ENCODE results near the gene FILIP1L. TPM values are rescaled to one million over a fixed set of nuclear protein-coding genes. Genes with fewer than 3 reads are reported as not detected.

Gene FILIP1L
- total and polyA plus RNA-seq, 2 donors (not counting 1 experiment from before 2014, with no cell fraction given): 0.32 to 0.48 TPM

DNA sequence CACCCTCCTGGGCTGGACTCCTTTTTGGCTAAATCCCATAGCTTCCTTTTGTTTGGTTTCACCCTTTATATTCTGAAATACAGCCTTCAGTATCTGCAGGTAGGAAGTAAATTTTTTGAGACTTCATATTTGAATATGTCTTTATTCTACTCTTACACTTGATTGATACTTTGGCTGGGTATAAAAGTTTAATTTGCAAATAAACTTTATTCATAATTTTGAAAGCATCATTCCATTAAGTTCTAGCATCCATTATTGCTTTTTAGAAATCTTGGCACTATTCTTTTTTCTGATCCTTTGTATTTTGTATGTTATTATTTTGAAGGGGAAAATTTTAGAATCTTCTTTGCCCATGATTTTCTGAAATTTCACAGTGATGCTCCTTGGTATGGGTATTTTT lies 41.3 kb upstream of the FILIP1L start:
- H3K27ac ChIP-seq (ENCODE audit: low read length in 2 of 2): no peak overlapping the region
- H2AFZ ChIP-seq (ENCODE audit: insufficient read depth, low read depth, low read length, poor library complexity, severe bottlenecking): no peak overlapping the region
- no peak for TF ChIP-seq EZH2 (IDR thresholded peaks at IDR 0.05; ENCODE audit: borderline replicate concordance, insufficient read depth, low read depth, low read length, poor library complexity, severe bottlenecking)
- intact Hi-C loops (cut with micrococcal nuclease): no loop called here
- H3K36me3 ChIP-seq (replicated peaks in 1 of 2; ENCODE audit: control extremely low read depth in 1 of 2, control insufficient read depth in 1 of 2, extremely low read depth in 1 of 2, insufficient read depth in 2 of 2, low read length in 1 of 2): no peaks in the 10 kb centered on the region
- ChIA-PET POLR2A (no interaction called here), CTCF (no interaction called here)
- Mint-ChIP-seq H3K4me1 (no peaks in the 10 kb centered on the region), H3K27me3 (no peaks in the 10 kb centered on the region), H3K4me3 (no peak overlapping the region), H3K9me3 (ENCODE audit: insufficient read depth) (peaks cover 6% of the 10 kb centered on the region), H3K27ac (no peak overlapping the region)
- no peak overlapping the region for H3K4me3 ChIP-seq (ENCODE audit: control extremely low read depth in 1 of 5, extremely low read depth in 1 of 5, insufficient read depth in 1 of 5, low read depth in 2 of 5, low read length in 4 of 5)
- no peak overlapping the region for H3K9ac ChIP-seq (ENCODE audit: low read length)
- no peaks in the 10 kb centered on the region for H3K27me3 ChIP-seq (replicated peaks in 1 of 4; ENCODE audit: control extremely low read depth in 1 of 4, control insufficient read depth in 3 of 4, insufficient read depth in 4 of 4, low read length in 3 of 4)
- no peak overlapping the region for H3K4me2 ChIP-seq (replicated peaks; ENCODE audit: low read depth, low read length, poor library complexity, severe bottlenecking)
- no peak for DNase-seq
- H3K79me2 ChIP-seq (ENCODE audit: control insufficient read depth, insufficient read depth, low read length): no peaks in the 10 kb centered on the region
- H4K20me1 ChIP-seq (ENCODE audit: control insufficient read depth, insufficient read depth, low read length, poor library complexity, severe bottlenecking): no peaks in the 10 kb centered on the region
- H3K9me3 ChIP-seq (ENCODE audit: control extremely low read depth in 1 of 3, control insufficient read depth in 2 of 3, insufficient read depth in 1 of 3, low read length in 2 of 3): peaks cover 3 to 14% (median 11%) of the 10 kb centered on the region in 3 donors
- ATAC-seq (ENCODE audit: low read depth): no peak
- no peaks in the 10 kb centered on the region for H3K4me1 ChIP-seq (ENCODE audit: control insufficient read depth in 2 of 2, insufficient read depth in 2 of 2, low read length in 2 of 2)

DNA sequence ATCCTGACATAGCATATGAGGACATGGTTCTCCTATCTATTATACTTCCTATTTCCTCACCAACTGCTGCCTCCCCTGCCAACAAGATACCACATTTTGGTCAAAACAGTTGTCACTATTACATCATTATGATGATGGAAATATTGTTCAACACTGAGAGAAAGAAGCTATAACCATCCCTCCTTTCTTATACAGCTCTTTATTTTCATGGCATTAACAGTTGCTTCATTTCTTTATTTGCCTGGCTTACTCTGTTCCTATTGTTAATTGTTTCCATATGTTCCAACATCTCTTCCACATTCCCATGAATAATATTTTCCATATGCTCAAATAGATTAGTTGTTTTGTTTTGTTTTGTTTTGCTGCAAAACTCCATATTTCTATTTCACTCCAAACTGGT lies 40.8 kb upstream of the FILIP1L start:
- Histone ChIP-seq H3K4me3 (ENCODE audit: control extremely low read depth in 1 of 5, extremely low read depth in 1 of 5, insufficient read depth in 1 of 5, low read depth in 2 of 5, low read length in 4 of 5) (no peak overlapping the region), H3K27me3 (replicated peaks in 1 of 4; ENCODE audit: control extremely low read depth in 1 of 4, control insufficient read depth in 3 of 4, insufficient read depth in 4 of 4, low read length in 3 of 4) (no peaks in the 10 kb centered on the region), H3K27ac (ENCODE audit: low read length in 2 of 2) (no peak overlapping the region), H3K9ac (ENCODE audit: low read length) (no peak overlapping the region), H3K9me3 (ENCODE audit: control extremely low read depth in 1 of 3, control insufficient read depth in 2 of 3, insufficient read depth in 1 of 3, low read length in 2 of 3) (peaks cover 3 to 14% (median 11%) of the 10 kb centered on the region in 3 donors), H2AFZ (ENCODE audit: insufficient read depth, low read depth, low read length, poor library complexity, severe bottlenecking) (no peak overlapping the region), H3K4me2 (replicated peaks; ENCODE audit: low read depth, low read length, poor library complexity, severe bottlenecking) (no peak overlapping the region), H3K79me2 (ENCODE audit: control insufficient read depth, insufficient read depth, low read length) (no peaks in the 10 kb centered on the region), H3K36me3 (replicated peaks in 1 of 2; ENCODE audit: control extremely low read depth in 1 of 2, control insufficient read depth in 1 of 2, extremely low read depth in 1 of 2, insufficient read depth in 2 of 2, low read length in 1 of 2) (no peaks in the 10 kb centered on the region), H4K20me1 (ENCODE audit: control insufficient read depth, insufficient read depth, low read length, poor library complexity, severe bottlenecking) (no peaks in the 10 kb centered on the region), H3K4me1 (ENCODE audit: control insufficient read depth in 2 of 2, insufficient read depth in 2 of 2, low read length in 2 of 2) (no peaks in the 10 kb centered on the region)
- peaks cover 6% of the 10 kb centered on the region for H3K9me3 Mint-ChIP-seq (ENCODE audit: insufficient read depth)
- no peak for ATAC-seq (ENCODE audit: low read depth)
- DNase-seq: no peak
- no peaks in the 10 kb centered on the region for H3K4me1 Mint-ChIP-seq
- no peaks in the 10 kb centered on the region for H3K27me3 Mint-ChIP-seq
- ChIA-PET CTCF (no interaction called here), POLR2A (no interaction called here)
- H3K4me3 Mint-ChIP-seq: no peak overlapping the region
- no peak overlapping the region for H3K27ac Mint-ChIP-seq
- no peak for TF ChIP-seq EZH2 (IDR thresholded peaks at IDR 0.05; ENCODE audit: borderline replicate concordance, insufficient read depth, low read depth, low read length, poor library complexity, severe bottlenecking)
- TF ChIP-seq, protein P1, sequence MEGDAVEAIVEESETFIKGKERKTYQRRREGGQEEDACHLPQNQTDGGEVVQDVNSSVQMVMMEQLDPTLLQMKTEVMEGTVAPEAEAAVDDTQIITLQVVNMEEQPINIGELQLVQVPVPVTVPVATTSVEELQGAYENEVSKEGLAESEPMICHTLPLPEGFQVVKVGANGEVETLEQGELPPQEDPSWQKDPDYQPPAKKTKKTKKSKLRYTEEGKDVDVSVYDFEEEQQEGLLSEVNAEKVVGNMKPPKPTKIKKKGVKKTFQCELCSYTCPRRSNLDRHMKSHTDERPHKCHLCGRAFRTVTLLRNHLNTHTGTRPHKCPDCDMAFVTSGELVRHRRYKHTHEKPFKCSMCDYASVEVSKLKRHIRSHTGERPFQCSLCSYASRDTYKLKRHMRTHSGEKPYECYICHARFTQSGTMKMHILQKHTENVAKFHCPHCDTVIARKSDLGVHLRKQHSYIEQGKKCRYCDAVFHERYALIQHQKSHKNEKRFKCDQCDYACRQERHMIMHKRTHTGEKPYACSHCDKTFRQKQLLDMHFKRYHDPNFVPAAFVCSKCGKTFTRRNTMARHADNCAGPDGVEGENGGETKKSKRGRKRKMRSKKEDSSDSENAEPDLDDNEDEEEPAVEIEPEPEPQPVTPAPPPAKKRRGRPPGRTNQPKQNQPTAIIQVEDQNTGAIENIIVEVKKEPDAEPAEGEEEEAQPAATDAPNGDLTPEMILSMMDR (IDR thresholded peaks at IDR 0.05): no peak
- intact Hi-C loops (cut with micrococcal nuclease): no loop called here

Measured in B cell (primary cell).